AML-193 (cell line): ENCODE results near the gene FUT1.
"Not testable (repeated sequence)": the region's sequence is repeated elsewhere in the genome, so short reads cannot be mapped to it uniquely, and the experiment has no call there.

Source experiments
- DNase-seq, 2 experiments: peaks; one replicate each; lab custom pipeline; 2025; lab: John Stamatoyannopoulos, UW

The FUT1 gene

DNA sequence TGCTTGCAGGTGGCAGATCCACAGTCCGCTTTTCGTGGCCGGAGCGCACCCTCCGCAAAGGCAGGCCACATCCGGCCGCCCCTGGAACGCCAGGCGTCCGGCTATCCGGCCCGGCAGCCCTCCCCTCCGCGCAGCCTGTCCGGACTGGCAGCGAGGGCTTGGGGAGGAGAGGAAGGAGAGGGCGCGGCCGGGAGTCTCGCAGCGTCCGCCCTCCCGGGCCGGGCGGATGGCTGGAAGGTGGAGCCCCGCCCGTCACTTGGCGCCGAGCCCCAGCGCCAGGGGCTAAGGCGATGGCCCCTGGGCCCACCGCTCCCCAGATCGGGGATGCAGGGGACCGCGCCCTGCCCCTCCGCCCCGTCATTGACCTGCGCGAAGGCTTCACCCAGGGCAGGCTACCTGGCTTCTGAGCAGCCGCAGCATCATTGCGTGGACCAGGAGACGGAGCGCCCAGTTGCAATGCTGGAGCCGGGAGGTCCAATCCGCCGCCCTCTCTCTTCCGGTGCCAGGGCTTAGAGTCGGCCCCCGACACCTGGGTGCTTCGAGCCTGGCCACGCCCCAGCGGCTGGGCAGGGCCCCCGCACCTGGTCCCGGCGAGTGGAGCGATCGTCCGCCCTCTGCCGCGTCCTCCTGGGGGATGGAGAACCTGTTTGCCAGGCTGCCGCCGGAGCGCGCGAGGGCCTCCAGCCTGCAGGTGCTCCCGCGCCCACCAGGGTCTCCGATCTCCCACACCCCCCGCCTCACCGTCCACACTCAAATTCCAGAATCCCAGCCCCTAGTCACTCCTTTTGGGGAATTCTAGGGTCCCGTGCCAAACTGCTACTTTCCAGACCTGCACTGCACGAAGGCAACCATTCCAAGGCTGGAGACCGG, at the start of gene FUT1:
FUT1 (minus strand) TSS at position 146 of the 870 bp plus-strand sequence. CDS start 1,360 bp downstream, outside the sequence.
- DNase-seq: no peak

DNA sequence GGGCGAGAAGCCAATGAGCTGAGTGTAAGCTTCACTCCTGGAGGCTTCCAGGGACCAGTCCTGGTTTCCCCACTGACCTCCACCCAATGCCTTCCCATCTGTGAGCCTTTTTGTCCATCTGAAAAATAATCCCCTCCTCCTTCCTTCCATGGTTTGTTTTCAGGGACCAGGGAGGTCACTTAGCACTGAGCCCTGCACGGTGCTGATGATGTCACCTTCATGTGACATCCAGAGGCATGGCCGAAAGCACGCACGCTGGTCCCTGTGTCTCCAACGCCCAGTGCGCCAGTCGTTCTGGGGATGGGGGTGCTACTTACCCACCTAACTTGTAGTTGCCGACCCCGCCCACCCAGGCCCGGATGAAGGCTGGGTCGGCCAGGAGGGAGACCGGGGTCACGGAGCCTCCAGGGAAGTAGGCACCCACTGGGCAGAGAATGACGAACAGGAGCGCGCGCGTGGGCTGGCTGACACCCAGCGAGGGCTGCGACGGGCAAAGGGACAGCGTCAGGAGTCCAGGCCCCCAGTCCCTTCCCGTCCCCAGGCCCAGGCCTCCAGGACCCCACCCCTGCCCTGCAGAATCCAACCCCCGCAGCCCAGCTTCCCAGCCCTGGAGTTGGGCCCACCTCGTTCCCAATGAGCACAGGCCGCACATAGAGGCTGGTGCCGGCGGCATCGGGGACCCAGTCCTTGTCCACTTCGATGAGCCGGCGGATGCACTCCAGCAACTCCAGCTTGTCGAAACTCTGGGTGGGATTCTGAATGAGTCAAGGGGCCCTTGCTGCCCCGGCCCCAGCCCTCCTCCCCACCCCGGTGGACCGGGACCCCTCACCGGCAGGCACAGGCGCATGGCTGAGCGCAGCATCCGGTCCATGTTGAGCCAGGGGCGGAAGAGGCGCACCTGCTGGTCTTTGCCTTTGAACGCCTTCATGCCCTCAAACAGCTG, 47.2 kb upstream of the FUT1 start:
- no peak for DNase-seq

DNA sequence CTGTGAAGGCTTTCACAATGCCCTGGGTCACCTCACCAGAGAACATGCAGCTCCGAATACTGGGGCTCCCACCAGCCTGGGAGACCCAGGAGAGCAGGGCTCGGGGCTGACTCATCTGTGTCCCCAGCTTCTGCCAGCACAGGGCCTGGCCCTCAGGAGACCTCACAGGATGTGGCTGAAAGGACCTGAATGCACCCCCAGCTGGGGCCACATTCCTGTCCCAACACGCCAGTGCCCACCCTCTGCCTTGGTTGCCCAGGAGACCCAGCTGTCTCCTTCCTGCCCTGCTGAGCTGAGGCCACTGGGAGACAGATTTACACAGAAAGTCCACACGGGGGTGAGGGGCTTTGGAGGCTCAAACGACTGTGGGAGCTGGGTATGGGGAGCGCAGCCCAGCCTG, 46.5 kb upstream of the FUT1 start:
- DNase-seq: no peak

DNA sequence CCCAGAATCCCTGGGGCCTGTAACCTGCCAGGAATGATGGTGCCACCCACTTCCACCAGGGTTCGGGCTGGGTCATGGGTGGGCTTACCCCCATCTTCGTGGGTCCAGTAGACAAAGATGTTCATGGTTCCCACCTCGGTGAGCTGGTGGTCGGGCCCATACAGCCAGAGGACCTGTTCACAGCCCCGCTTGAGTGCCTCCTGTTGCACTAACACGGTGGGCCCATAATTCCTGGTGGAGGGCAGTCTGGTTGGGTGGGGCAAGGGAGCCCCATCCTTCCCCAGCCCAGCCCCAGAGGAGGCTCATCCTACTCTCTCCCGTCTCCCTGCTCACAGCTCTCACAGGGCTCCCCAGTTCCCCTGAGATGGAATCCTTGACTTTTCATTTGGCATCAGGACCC, 44.7 kb upstream of the FUT1 start:
- no peak for DNase-seq

DNA sequence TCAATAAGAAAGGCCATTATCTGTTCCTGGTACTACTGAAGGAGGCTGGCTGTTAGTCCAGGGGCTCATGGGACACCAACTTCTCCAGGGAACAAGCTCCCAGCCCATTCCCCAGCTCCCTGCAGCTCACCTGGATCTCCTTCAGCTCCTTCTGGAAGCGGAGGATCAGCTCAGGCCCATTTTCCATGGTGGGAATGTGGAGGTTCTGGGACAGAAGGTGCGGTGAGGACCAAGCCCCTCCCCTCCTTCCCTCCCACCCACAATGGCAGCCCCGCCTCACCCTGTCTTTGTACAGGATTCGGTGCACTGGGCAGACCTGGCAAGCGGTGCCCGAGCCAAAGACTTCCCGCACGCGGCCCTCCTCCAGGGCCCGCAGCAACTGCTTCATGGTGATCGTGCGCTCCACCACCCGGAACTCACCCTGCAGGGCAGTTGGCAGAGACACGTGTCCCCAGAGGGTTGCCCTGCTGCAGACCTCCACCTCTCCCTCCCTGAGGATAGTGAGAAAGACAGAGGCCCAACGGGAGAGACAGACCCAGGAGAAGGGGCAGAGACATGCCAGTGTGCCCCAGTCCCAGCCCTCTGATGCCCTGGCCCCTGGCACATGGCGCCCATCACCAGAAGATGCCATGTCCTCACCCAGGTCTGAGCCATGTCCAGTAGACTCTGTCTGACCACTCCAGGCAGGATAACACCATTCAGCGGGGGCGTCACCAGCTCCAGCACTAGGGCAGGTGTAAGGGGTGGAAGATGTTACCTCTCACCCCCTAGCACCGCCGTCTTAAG, 44.0 kb upstream of the FUT1 start:
- no peak for DNase-seq

DNA sequence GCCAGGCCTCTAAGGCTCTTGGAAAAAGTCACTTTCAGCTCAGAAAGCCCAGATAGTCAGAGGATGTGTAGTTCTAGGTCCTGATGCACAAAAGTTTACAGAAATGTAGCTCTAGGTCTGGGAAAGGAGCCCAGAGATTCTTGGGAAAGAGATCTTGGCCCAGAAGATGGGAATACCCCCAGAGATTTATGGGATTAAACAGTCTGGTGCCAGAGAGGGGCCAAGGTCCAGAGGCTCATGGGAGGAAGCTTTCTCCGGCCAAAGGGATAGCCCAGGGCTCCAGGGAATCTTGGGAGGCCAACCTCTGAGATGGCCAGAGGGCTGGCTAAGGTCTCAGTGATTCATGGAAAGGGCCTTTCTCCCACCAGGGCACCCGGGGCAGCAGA, 43.2 kb upstream of the FUT1 start:
- no peak for DNase-seq

DNA sequence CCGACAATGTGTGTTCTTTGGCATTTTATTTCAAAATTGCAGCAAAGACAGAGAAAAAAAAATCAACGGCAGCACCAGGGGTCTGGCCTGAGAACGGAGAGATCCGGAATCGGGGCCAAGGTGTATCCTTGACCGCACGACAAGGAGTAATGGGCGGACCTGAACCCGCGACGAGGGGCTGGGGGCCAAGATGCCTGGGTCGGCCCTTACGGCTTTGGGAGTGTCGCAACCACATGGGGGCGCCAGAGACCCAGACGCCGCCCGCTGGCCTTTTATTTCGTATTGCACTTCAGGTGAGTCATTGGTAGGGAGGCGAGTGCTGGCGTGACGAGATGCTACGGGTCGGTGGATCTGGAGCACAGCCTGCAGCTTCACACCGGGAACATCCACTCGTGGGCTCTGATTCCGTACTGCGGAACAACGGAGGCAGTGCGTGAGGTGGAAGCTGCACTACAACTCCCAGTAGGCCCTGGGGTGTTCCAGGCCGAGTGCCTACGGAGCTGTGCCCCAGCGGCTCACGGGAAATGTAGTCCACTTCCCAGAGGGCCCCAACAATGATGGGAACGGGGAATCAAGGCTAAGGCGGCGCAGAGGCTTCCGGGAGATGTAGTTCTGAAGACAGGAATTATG, 42.7 kb upstream of the FUT1 start:
- DNase-seq: peak; percentile 52 to 62

DNA sequence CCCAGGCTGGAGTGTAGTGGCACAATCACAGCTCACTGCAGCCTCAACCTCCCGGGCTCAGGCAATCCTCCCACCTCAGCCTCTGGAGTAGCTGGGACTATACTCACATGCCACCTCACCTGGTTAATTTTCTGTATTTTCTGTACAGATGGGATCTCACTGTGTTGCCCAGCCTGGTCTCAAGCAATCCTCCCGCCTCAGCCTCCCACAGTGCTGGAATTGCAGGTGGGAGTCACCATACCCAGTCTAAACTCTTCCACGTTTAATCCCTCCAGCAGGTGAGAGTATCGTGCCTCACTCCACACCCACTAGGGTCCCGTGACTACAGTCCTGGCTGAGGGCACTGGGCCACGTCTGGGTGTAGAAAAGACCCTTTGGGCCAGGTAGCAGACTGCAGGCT, 41.9 kb upstream of the FUT1 start:
- DNase-seq: no peak

DNA sequence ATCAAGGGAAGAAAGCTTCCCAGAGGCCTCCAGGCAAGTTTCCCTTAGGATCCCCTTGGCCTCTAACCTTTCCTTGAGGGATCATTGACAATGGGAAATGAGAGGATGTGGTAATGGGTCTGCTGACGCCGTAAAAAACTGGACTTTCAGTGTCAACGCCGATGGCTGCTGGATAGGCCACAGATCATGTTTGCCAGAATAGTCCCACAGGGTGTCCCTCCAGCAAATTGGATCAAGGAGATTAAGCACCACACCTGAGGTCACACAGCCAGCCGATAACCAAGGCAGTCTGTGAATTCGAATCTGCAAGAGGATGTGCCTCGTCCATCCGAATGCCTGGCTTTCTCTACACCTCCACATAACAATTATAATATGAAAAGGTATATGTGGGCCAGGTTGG, 40.8 kb upstream of the FUT1 start:
- DNase-seq: no peak

DNA sequence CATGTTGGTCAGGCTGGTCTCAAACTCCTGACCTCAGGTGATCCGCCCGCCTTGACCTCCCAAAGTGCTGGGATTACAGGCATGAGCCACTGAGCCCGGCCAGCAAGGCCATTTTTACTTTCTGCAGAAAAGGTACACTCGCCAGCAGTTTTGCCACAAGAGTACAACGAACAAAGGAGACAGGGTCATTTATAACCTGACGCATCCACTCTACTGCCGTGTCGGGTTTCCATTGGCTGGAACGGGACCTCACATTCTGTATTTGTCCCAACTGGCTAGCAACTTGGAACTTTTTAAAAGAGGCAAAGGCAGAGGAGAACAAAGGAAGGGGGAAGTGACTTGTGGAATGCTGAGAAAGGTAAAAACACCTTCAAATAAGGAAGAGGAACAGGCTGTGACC, 34.9 kb upstream of the FUT1 start:
- DNase-seq: not testable (repeated sequence)

DNA sequence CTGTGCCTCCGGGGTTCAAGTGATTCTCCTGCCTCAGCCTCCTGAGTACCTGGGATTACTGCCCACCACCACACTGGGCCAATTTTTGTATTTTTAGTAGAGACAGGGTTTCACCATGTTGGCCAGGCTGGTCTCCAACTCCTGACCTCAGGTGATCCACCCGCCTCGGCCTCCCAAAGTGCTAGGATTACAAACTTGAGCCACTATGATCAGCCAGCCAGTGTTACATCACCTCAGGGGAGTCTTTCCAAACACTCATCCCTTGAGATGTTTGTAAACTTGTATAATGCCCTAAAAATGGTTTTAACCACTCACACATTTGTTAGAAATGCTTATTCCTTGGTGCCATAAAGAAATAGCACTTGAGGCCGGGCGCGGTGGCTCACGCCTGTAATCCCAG, 34.0 kb upstream of the FUT1 start:
- DNase-seq: not testable (repeated sequence)

DNA sequence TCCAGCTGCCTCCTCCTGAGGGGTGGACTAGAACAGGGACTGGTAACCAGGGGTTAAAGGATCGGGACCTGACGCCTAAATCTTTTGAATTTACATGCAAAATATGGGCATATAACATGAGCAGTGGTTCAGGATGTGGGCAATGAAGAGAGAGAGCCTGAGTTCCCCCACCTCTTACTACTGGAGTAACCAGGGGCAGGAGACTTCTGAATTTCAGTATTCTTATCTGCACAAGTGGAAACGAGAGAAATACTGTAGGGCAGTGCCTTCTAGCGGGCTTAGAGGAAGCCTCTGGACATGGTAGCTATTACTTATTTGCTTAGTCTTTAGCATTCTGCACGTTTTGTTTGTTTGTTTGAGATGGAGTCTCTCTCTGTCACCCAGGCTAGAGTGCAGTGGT, 32.1 kb upstream of the FUT1 start:
- DNase-seq: no peak

DNA sequence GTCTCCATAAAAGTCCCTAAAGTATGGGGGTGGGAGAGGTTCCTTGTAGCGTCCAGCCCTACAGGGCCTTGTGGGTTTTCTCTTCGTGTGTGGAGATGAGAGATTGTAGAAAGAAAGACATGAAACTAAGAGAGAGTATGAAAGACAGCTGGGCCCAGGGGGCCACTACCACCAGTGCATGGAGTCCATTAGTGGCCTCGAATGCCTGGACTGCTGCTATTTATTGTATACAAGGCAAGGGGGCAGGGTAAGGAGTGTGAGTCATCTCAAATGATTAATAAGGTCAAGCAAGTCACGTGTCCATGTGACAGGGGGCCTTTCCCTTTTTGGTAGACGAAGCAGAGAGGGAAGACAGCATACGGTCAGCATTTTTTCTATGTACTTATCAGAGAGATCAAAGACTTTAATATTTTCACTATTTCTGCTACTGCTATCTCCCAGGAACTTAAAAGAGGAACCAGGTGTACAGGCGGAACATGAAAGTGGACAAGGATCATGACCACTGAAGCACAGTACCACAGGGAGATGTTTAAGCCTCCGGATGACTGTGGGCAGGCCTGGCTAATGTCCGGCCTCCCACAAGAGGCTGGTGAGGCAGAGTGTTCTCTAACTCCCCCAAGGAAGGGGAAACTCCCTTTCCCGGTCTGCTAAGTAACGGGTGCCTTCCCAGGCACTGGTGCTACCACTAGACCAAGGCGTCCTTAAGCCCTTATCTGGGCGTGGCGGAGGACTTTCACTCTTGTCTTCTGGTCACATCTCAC, 28.4 kb upstream of the FUT1 start:
- no peak for DNase-seq

DNA sequence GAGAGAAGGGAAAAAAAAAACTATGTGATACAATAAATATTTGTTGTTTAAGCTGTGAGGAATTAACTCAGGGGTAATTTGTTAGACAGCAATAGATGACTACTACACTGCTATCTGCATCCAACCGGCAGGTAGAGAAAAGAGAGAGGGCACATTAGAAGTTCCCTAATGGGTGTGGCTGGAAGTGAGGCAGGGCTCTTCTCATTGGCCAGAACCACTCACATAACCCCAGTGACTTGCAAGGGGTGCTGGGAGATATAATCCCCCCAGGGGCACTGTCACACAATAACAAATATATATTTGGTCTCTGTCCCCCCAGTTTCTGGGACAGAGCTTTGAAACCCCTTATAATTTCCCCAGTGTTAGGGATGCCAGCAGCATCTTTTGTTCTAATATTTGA, 27.2 kb upstream of the FUT1 start:
- DNase-seq: no peak

DNA sequence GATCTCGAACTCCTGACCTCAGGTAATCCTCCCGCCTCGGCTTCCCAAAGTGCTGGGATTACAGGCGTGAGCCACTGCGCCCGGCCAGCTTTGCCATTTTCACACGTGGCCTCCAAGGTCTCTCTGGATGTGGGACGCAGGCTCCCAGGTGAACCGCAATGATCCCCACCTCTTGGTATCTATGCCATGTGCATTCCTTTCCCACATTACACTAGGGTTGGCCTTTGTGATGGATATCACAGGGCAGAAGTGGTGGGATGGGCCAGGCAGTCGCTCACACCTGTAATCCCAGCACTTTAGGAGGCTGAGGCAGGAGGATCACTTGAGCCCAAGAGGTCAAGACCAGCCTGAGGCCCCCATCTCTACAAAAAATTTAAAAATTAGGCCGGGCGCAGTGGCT, 25.3 kb upstream of the FUT1 start:
- DNase-seq: no peak

DNA sequence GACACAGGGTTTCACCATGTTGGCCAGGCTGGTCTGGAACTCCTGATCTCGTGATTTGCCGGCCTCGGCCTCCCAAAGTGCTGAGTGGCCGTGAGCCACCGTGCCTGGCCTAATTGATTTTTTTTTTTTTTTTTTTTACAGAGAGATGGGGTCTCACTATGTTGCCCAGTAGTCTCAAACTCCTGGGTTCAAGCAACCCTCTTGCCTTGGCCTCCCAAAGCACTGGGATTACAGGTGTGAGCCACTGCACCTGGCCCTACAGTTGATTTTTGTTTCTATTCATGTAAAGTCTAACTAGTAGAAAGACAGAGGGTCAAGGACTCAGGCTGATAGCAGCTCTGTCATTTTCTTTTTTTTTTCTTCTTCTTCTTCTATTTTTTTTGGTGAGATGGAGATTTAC, 24.7 kb upstream of the FUT1 start:
- DNase-seq: no peak

DNA sequence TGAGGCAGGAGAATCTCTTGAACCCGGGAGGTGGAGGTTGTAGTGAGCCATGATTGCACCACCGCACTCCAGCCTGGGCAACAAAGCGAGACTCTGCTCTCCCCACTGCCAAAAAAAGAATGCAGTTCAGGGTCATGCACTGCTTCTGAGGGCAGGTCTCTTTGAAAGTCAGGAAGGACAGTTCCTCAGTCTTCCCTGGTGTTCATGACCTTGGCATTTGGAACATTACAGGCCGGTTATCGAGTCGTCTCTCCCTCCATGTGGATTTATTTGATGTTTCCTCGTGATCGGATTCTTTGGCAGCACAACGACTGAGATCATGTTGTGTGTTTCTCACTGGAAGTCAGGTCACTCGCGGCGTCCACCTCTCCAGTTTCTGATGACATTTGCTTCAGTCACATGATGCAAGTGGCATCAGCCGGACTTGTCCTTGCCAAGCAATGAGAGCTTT, 20.1 kb upstream of the FUT1 start:
- no peak for DNase-seq

DNA sequence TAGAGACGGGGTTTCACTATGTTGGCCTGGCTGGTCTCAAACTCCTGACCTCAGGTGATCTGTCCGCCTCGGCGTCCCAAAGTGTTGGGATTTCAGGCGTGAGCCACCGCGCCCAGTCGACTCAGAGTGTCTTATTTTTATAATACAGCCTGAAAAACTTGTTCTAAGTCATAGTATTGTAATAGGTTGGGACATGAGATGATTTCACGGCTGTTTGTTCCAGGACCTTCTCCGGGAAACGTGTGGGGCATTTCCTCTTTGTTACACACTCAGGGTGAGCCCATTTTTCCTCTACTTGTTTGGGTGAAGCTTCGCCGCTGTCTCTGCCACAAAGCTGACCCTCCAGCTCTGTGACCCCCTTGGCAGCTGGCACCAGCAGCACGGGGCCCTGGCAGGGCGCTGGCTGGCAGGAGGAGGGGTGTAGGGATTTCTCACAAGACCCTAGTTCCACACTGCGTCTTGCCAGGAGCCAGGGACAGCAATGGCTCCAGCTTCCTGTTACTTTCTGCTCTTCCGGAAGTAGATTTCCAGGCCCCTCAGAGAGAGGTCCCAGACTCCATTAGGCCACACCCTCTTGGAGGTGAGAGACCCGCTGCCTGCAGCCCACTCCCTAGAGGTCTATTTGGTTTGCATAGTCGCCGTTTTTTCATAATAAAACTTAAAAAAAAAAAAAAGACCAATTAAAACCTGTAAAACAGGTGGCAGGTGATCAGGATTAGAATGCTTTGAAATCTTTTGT, 18.5 kb upstream of the FUT1 start:
- no peak for DNase-seq

DNA sequence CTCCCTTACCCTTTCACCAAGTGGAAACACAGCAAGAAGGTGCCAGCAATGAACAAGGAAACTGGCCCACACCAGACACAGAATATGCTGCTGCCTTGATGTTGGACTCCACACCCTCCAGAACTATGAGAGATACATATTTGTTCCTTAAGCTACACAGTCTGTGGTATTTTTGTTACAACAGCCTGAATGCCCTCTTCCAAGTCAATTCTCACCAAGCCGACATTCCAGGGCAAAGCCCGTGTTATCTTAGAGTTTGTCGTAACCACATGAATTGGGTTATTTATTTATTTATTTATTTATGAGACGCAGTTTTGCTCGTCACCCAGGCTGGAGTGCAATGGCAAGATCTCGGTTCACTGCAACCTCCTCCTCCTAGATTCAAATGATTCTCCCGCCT, 17.8 kb upstream of the FUT1 start:
- DNase-seq: no peak
